SK-N-SH treated with all-trans-retinoic acid at 6 μM for 48 hours (cell line): ENCODE data around the gene ARAP3.

Experiments used
- ARNTL ChIP-seq: fragments of 450-650 bp; formaldehyde crosslinking; IDR thresholded peaks from 2 replicates; pipeline ENCODE4 v1.5.0; 2020; ENCODE audit warnings: low read depth, mild to moderate bottlenecking, moderate library complexity, borderline replicate concordance
- BACH2 ChIP-seq: fragments of 250-450 bp; sonication (Bioruptor Pico); IDR thresholded peaks from 2 replicates; pipeline ENCODE4 v1.9.0; 2021; ENCODE audit warnings: mild to moderate bottlenecking, borderline replicate concordance
- CSDC2 ChIP-seq: fragments of 250-450 bp; sonication (Bioruptor Pico); IDR thresholded peaks from 2 replicates; pipeline ENCODE4 v1.5.0; 2020; ENCODE audit warnings: mild to moderate bottlenecking, moderate library complexity
- ISL1 ChIP-seq: fragments of 250-450 bp; sonication (Bioruptor Pico); IDR thresholded peaks from 2 replicates; pipeline ENCODE4 v2.1.2; 2022; ENCODE audit warnings: mild to moderate bottlenecking, moderate library complexity
- OSR1 ChIP-seq: fragments of 250-450 bp; sonication (Bioruptor Pico); IDR thresholded peaks from 2 replicates; pipeline ENCODE4 v1.8.0; 2022; ENCODE audit warnings: moderate library complexity, mild to moderate bottlenecking, inconsistent platforms
- SNAI2 ChIP-seq: fragments of 250-450 bp; sonication (Bioruptor Pico); IDR thresholded peaks from 2 replicates; pipeline ENCODE4 v1.5.0; 2020; ENCODE audit warnings: mild to moderate bottlenecking, moderate library complexity
- ZFP3 ChIP-seq: fragments of 250-450 bp; sonication (Bioruptor Pico); IDR thresholded peaks from 2 replicates; pipeline ENCODE4 v1.5.0; 2020; ENCODE audit warnings: mild to moderate bottlenecking, moderate library complexity
- ZNF565 ChIP-seq: fragments of 450-650 bp; formaldehyde crosslinking; conservative IDR thresholded peaks from 2 replicates; pipeline ENCODE4 v1.5.0; 2020; ENCODE audit warnings: low read depth, mild to moderate bottlenecking, moderate library complexity
- ZNF70 ChIP-seq: fragments of 450-650 bp; formaldehyde crosslinking; IDR thresholded peaks from 2 replicates; pipeline ENCODE4 v1.5.0; 2020; ENCODE audit warnings: mild to moderate bottlenecking, moderate library complexity
- TF ChIP-seq, protein P1 (sequence below): fragments of 250-450 bp; sonication (Bioruptor Pico); IDR thresholded peaks from 2 replicates; pipeline ENCODE4 v1.8.0; 2021; ENCODE audit warnings: low read depth, mild to moderate bottlenecking, moderate library complexity, borderline replicate concordance
- TF ChIP-seq, protein P2 (sequence below): fragments of 250-450 bp; sonication (Bioruptor Pico); IDR thresholded peaks from 2 replicates; pipeline ENCODE4 v1.5.1; 2020; ENCODE audit warnings: low read depth, mild to moderate bottlenecking, moderate library complexity
- TF ChIP-seq, protein P3 (sequence below): fragments of 250-450 bp; sonication (Bioruptor Pico); IDR thresholded peaks from 2 replicates; pipeline ENCODE4 v1.5.1; 2021; ENCODE audit warnings: mild to moderate bottlenecking, moderate library complexity

DNA sequence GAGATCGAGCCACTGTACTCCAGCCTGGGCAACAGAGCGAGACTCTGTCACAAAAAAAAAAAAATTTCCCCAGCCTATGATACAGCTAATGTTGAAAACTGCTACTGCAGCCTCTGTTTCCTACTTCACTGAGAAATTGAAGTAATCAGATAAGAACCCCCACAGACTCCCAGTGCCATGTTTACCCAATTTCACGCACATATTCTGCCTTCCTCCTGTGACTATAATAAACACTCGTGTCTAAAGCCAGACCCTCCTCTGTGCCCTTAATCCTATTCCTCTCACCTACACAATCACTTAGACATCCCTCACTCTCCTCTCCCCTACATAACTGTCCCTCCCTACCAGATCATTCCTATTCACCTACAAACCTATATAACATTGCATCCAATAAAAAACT is 6.4 kb downstream of the ARAP3 start:
- no peak for TF ChIP-seq ZFP3 (CRISPR knock-in tag)
- no peak for TF ChIP-seq OSR1 (CRISPR knock-in tag)
- TF ChIP-seq ZNF70 (CRISPR knock-in tag), result no peak
- no peak for TF ChIP-seq ARNTL
- no peak for TF ChIP-seq BACH2 (CRISPR knock-in tag)
- TF ChIP-seq ZNF565, result no peak
- TF ChIP-seq, protein P1, sequence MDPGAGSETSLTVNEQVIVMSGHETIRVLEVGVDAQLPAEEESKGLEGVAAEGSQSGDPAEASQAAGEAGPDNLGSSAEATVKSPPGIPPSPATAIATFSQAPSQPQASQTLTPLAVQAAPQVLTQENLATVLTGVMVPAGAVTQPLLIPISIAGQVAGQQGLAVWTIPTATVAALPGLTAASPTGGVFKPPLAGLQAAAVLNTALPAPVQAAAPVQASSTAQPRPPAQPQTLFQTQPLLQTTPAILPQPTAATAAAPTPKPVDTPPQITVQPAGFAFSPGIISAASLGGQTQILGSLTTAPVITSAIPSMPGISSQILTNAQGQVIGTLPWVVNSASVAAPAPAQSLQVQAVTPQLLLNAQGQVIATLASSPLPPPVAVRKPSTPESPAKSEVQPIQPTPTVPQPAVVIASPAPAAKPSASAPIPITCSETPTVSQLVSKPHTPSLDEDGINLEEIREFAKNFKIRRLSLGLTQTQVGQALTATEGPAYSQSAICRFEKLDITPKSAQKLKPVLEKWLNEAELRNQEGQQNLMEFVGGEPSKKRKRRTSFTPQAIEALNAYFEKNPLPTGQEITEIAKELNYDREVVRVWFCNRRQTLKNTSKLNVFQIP, result no peak
- TF ChIP-seq, protein P2, sequence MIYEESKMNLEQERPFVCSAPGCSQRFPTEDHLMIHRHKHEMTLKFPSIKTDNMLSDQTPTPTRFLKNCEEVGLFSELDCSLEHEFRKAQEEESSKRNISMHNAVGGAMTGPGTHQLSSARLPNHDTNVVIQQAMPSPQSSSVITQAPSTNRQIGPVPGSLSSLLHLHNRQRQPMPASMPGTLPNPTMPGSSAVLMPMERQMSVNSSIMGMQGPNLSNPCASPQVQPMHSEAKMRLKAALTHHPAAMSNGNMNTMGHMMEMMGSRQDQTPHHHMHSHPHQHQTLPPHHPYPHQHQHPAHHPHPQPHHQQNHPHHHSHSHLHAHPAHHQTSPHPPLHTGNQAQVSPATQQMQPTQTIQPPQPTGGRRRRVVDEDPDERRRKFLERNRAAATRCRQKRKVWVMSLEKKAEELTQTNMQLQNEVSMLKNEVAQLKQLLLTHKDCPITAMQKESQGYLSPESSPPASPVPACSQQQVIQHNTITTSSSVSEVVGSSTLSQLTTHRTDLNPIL (CRISPR knock-in tag), result no peak
- TF ChIP-seq, protein P3, sequence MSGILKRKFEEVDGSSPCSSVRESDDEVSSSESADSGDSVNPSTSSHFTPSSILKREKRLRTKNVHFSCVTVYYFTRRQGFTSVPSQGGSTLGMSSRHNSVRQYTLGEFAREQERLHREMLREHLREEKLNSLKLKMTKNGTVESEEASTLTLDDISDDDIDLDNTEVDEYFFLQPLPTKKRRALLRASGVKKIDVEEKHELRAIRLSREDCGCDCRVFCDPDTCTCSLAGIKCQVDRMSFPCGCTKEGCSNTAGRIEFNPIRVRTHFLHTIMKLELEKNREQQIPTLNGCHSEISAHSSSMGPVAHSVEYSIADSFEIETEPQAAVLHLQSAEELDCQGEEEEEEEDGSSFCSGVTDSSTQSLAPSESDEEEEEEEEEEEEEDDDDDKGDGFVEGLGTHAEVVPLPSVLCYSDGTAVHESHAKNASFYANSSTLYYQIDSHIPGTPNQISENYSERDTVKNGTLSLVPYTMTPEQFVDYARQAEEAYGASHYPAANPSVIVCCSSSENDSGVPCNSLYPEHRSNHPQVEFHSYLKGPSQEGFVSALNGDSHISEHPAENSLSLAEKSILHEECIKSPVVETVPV (CRISPR knock-in tag), result no peak
- TF ChIP-seq SNAI2 (CRISPR knock-in tag), result no peak
- TF ChIP-seq ISL1, result no peak
- TF ChIP-seq CSDC2 (CRISPR knock-in tag), result no peak
